IMR-90 (cell line): ENCODE data around the gene CLDN25. TPM values are rescaled to one million over a fixed set of nuclear protein-coding genes. Genes with fewer than 3 reads are reported as not detected.

ENCODE experiments used
- ATAC-seq: fragments of 200-7000 bp; cut with Tn5 transposase; 2 replicates; pipeline ENCODE4 v1.9.1; 2020; ENCODE audit warnings: low read depth, mild to moderate bottlenecking, moderate library complexity
- BruUV-seq: library from RNA; stranded (reverse); fragments of 400-500 nt; replicated peaks from 2 replicates; lab custom pipeline; 2021; lab: Mats Ljungman, UMichigan
- CTCF ChIA-PET: fragments of 300-600 bp; formaldehyde crosslinking; extraction: SDS; loops from one replicate; lab custom pipeline; 2021; ENCODE audit warnings: antibody characterized with exemption; lab: Yijun Ruan, JAX
- POLR2A ChIA-PET: fragments of 300-600 bp; sonication (Branson Sonifier 250); formaldehyde crosslinking; loops from one replicate; lab custom pipeline; 2022; ENCODE audit warnings: antibody characterized with exemption; ENCODE audit not compliant: unreplicated experiment; lab: Charles Lee
- DNase-seq: peaks from one replicate; pipeline ENCODE4 v3.0.0; 2013
- H2AFZ ChIP-seq: replicated peaks from 2 replicates; pipeline ENCODE3; 2013; ENCODE audit warnings: low read length, mild to moderate bottlenecking; ENCODE audit not compliant: poor library complexity
- H2AK5ac ChIP-seq: 2 replicates; pipeline ENCODE4 v1.6.1; 2013; ENCODE audit warnings: low read depth, low read length, inconsistent platforms
- H2AK9ac ChIP-seq: replicated peaks from 2 replicates; pipeline ENCODE3; 2013; ENCODE audit warnings: mild to moderate bottlenecking, low read depth, low read length, moderate library complexity; ENCODE audit not compliant: poor library complexity
- H2BK120ac ChIP-seq: 2 replicates; pipeline ENCODE4 v1.6.1; 2013; ENCODE audit warnings: low read depth, low read length, inconsistent platforms
- H2BK15ac ChIP-seq: 3 replicates; pipeline ENCODE4 v1.6.1; 2013; ENCODE audit warnings: low read depth, low read length, inconsistent platforms
- H2BK20ac ChIP-seq: 2 replicates; pipeline ENCODE4 v1.6.1; 2013; ENCODE audit warnings: low read depth, mild to moderate bottlenecking, inconsistent platforms, low read length, moderate library complexity
- H2BK5ac ChIP-seq: 2 replicates; pipeline ENCODE4 v1.6.1; 2013; ENCODE audit warnings: mild to moderate bottlenecking, low read depth, low read length, inconsistent platforms; ENCODE audit not compliant: poor library complexity, severe bottlenecking
- H3K14ac ChIP-seq: replicated peaks from 2 replicates; pipeline ENCODE4 v1.6.1; 2013; ENCODE audit warnings: low read depth, low read length, inconsistent platforms
- H3K18ac ChIP-seq: 2 replicates; pipeline ENCODE4 v1.6.1; 2013; ENCODE audit warnings: low read depth, low read length, control low read depth
- H3K23ac ChIP-seq: 2 replicates; pipeline ENCODE4 v1.6.1; 2013; ENCODE audit warnings: low read depth, low read length, inconsistent platforms
- H3K27ac ChIP-seq: 2 replicates; pipeline ENCODE4 v1.5.1; 2013; ENCODE audit warnings: mild to moderate bottlenecking, control low read depth, low read length; ENCODE audit not compliant: insufficient read depth
- H3K27me3 ChIP-seq: 2 replicates; pipeline ENCODE4 v1.6.1; 2013; ENCODE audit warnings: low read length; ENCODE audit not compliant: control insufficient read depth, insufficient read depth
- H3K36me3 ChIP-seq: 2 replicates; pipeline ENCODE4 v1.6.1; 2013; ENCODE audit warnings: low read length, mixed read lengths; ENCODE audit not compliant: control insufficient read depth, insufficient read depth
- H3K4ac ChIP-seq: 2 replicates; pipeline ENCODE4 v1.6.1; 2013; ENCODE audit warnings: low read depth, low read length, inconsistent platforms
- H3K4me1 ChIP-seq: 2 replicates; pipeline ENCODE4 v1.6.1; 2013; ENCODE audit warnings: low read length, mixed read lengths; ENCODE audit not compliant: control insufficient read depth, insufficient read depth
- H3K4me2 ChIP-seq: 2 replicates; pipeline ENCODE4 v1.6.1; 2013; ENCODE audit warnings: low read depth, mild to moderate bottlenecking, control low read depth, low read length, moderate library complexity
- H3K4me3 ChIP-seq: 2 replicates; pipeline ENCODE4 v1.5.1; 2013; ENCODE audit warnings: low read depth, mild to moderate bottlenecking, control low read depth, low read length, moderate library complexity; ENCODE audit not compliant: insufficient read depth
- H3K56ac ChIP-seq: 2 replicates; pipeline ENCODE4 v1.6.1; 2013; ENCODE audit warnings: low read length, inconsistent platforms; ENCODE audit not compliant: insufficient read depth; ENCODE audit errors: extremely low read depth
- H3K79me1 ChIP-seq, 2 experiments: 2 replicates each; pipeline ENCODE4 v1.6.1; 2013; ENCODE audit warnings: low read length in 2 of 2, inconsistent platforms in 1 of 2, low read depth in 1 of 2
- H3K9ac ChIP-seq: 2 replicates; pipeline ENCODE4 v1.6.1; 2013; ENCODE audit warnings: low read depth, low read length, control low read depth
- H3K9me1 ChIP-seq: 2 replicates; pipeline ENCODE4 v1.6.1; 2013; ENCODE audit warnings: low read length, inconsistent platforms; ENCODE audit not compliant: insufficient read depth
- H3K9me3 ChIP-seq: 2 replicates; pipeline ENCODE4 v1.6.1; 2013; ENCODE audit warnings: low read length; ENCODE audit not compliant: control insufficient read depth, insufficient read depth
- H4K20me1 ChIP-seq: 2 replicates; pipeline ENCODE4 v1.6.1; 2013; ENCODE audit warnings: low read length, inconsistent platforms; ENCODE audit not compliant: insufficient read depth
- H4K5ac ChIP-seq: 2 replicates; pipeline ENCODE4 v1.6.1; 2013; ENCODE audit warnings: mild to moderate bottlenecking, low read depth, low read length, control low read depth
- H4K8ac ChIP-seq, 2 experiments: 2 replicates each; pipeline ENCODE4 v1.6.1; 2013; ENCODE audit warnings: low read depth in 2 of 2, low read length in 2 of 2, control low read depth in 1 of 2, inconsistent platforms in 1 of 2
- H4K91ac ChIP-seq: 2 replicates; pipeline ENCODE4 v1.6.1; 2013; ENCODE audit warnings: low read depth, low read length, inconsistent platforms; ENCODE audit not compliant: insufficient read depth
- CHD1 ChIP-seq: IDR thresholded peaks from 2 replicates; pipeline ENCODE4 v1.6.1; 2012; ENCODE audit warnings: low read depth, low read length, improper control_type of control experiment
- POLR2A ChIP-seq: IDR thresholded peaks from 2 replicates; pipeline ENCODE4 v1.6.1; 2012; ENCODE audit warnings: mild to moderate bottlenecking, low read depth, low read length
- RFX5 ChIP-seq: IDR thresholded peaks from 2 replicates; pipeline ENCODE4 v1.8.0; 2012; ENCODE audit warnings: low read depth, mild to moderate bottlenecking, low read length, moderate library complexity
- SMC3 ChIP-seq: fragments of 150-350 bp; IDR thresholded peaks from 2 replicates; pipeline ENCODE4 v1.6.1; 2016; ENCODE audit warnings: low read depth, mild to moderate bottlenecking, antibody characterized with exemption, low read length, moderate library complexity
- WGBS, 2 experiments: methylation state at CpG; one replicate each; pipeline versions ENCODE4 v1.1.5 to v1.1.7; 2013; ENCODE audit warnings: missing lambda C conversion rate in 2 of 2; ENCODE audit not compliant: insufficient read length in 1 of 2; ENCODE audit errors: extremely low coverage in 2 of 2; 5-methylcytosine and 5-hydroxymethylcytosine counted together
- dilution Hi-C: fragments of 300-500 bp; cut with HindIII; formaldehyde crosslinking; loops from one replicate; pipeline ENCODE4 v1.14.3; 2018; ENCODE audit warnings: low sequenced_read_pairs; ENCODE audit not compliant: unreplicated experiment
- in situ Hi-C: fragments of 300-500 bp; cut with MboI; formaldehyde crosslinking; loops from 3 replicates; pipeline ENCODE4 v1.14.3; 2019; ENCODE audit warnings: low sequenced_read_pairs, inconsistent platforms, mixed read lengths
- intact Hi-C: fragments of 100-400 bp; cut with micrococcal nuclease; formaldehyde crosslinking; loops from 2 replicates; pipeline ENCODE4 v1.10.0; 2022
- polyA plus RNA-seq, 3 experiments: library from polyadenylated mRNA; depleted of rRNA; stranded (reverse); fragments of >200 nt; gene quantifications; 2 replicates each; pipeline ENCODE4 v1.2.3, GENCODE V29; 2012; ENCODE audit warnings: low replicate concordance in 1 of 3
- total RNA-seq: library from RNA; depleted of rRNA; stranded (reverse); fragments of >200 nt; gene quantifications from 2 replicates; pipeline ENCODE4 v1.2.3, GENCODE V29; 2012
- TF ChIP-seq, protein P1 (sequence below): fragments of 150-350 bp; IDR thresholded peaks from 2 replicates; pipeline ENCODE4 v1.6.1; 2016; ENCODE audit warnings: low read depth, mild to moderate bottlenecking, low read length, moderate library complexity, borderline replicate concordance

Gene CLDN25
- total and polyA plus RNA-seq, 2 of the 4 experiments (the other 2 are of a cell fraction) = not detected

DNA sequence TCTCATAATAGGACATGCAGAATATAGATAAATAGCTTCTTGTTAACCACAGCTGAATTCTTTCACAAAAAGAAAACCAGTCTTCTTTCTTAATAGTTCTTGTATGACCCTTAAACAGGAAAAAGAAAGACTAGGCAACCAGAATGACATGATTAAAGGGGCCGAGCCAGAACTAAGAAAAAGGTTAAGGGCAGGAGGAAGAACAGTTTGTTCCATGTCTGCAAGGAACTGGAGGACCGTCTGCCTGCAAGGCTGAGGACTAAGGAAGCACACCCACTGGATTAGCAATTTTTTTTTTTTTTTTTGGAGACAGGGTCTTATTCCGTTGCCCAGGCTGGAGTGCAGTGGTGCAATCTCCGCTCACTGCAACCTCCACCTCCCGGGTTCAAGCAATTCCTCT, 47.5 kb upstream of the CLDN25 start:
- ATAC-seq (no peak), DNase-seq (no peak)
- dilution Hi-C loops (no loop called here), in situ Hi-C loops (loop anchor here (5.0 kb wide), 1 partner anchor 420 kb away; the partner anchor contains the start of gene TTC12), intact Hi-C loops (loop anchor here (10.0 kb wide), 1 partner anchor 1517 kb away; no protein-coding TSS in a partner anchor)
- no peak overlapping the region for H3K27ac ChIP-seq
- no peak overlapping the region for H4K8ac ChIP-seq
- peaks cover 11% of the 10 kb centered on the region for H3K36me3 ChIP-seq
- no peak overlapping the region for H2BK120ac ChIP-seq
- CTCF ChIA-PET = interaction anchor here (1.1 to 1.4 kb wide), 2 partner anchors 179 to 442 kb away, joined by 3 read pairs; no protein-coding TSS in a partner anchor
- no peak overlapping the region for H2BK20ac ChIP-seq
- H2BK5ac ChIP-seq = no peak overlapping the region
- H3K23ac ChIP-seq = no peak overlapping the region
- H2AK5ac ChIP-seq = no peak overlapping the region
- no TSS peak for BruUV-seq
- H3K4me3 ChIP-seq = no peak overlapping the region
- POLR2A ChIA-PET = no interaction called here
- TF ChIP-seq, protein P1, sequence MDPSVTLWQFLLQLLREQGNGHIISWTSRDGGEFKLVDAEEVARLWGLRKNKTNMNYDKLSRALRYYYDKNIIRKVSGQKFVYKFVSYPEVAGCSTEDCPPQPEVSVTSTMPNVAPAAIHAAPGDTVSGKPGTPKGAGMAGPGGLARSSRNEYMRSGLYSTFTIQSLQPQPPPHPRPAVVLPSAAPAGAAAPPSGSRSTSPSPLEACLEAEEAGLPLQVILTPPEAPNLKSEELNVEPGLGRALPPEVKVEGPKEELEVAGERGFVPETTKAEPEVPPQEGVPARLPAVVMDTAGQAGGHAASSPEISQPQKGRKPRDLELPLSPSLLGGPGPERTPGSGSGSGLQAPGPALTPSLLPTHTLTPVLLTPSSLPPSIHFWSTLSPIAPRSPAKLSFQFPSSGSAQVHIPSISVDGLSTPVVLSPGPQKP = no peak
- TF ChIP-seq POLR2A (no peak), CHD1 (no peak), SMC3 (no peak), RFX5 (no peak)
- no peak overlapping the region for H3K18ac ChIP-seq
- no peak overlapping the region for H3K9ac ChIP-seq
- no peak overlapping the region for H4K5ac ChIP-seq
- H2AK9ac ChIP-seq = no peak overlapping the region
- H3K9me1 ChIP-seq = peaks cover 10% of the 10 kb centered on the region; the same call in 1 of the 2 replicates
- no peak overlapping the region for H3K4me2 ChIP-seq
- H3K27me3 ChIP-seq = no peaks in the 10 kb centered on the region
- no peak overlapping the region for H3K56ac ChIP-seq
- 71% methylated on average over 1 of the region's 5 CpGs; no CpG with 5 or more reads in 1 of the 2 experiments for WGBS, 2 experiments
- H3K4me1 ChIP-seq = peaks cover 4% of the 10 kb centered on the region; the same call in 1 of the 2 replicates
- H2AFZ ChIP-seq = no peak overlapping the region
- H4K20me1 ChIP-seq = no peaks in the 10 kb centered on the region
- H3K14ac ChIP-seq = no peak overlapping the region
- H3K79me1 ChIP-seq = no peaks in the 10 kb centered on the region
- H3K4ac ChIP-seq = no peak overlapping the region
- no peak overlapping the region for H2BK15ac ChIP-seq
- H3K9me3 ChIP-seq = no peaks in the 10 kb centered on the region
- no peak overlapping the region for H4K91ac ChIP-seq
